Measurements from ENCODE around the gene CFDP1.
"Not testable (repeated sequence)": the region's sequence is repeated elsewhere in the genome, so short reads cannot be mapped to it uniquely, and the experiment has no call there.

The CFDP1 gene

GRCh38 chr16:75458029-75458428 lies 24.7 kb upstream of the CFDP1 start:
- no peak for DNase-seq

- DNase-seq: no peak
Observed at GRCh38 chr16:75457485-75458021, 24.2 kb upstream of the CFDP1 start.

DNA sequence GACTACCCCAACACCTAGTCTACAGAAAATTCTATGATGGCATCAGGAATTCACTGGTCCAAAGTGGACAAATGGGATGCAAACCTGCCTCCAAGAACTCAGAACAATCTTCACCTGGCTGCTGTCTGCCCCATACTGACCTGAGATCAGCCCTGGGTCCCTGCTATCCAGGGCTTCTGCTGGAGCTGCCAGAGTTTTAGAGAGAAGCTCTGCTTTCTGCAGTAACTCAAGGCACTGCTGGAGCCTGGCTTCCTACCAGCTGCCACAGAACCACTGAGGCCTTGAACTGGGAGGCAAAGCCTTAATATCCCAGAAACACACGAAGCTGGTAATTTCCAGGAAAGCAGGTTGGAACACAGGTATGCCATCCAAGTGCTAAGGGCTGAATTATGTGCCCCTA lies 23.7 kb upstream of the CFDP1 start:
- no peak for DNase-seq

DNA sequence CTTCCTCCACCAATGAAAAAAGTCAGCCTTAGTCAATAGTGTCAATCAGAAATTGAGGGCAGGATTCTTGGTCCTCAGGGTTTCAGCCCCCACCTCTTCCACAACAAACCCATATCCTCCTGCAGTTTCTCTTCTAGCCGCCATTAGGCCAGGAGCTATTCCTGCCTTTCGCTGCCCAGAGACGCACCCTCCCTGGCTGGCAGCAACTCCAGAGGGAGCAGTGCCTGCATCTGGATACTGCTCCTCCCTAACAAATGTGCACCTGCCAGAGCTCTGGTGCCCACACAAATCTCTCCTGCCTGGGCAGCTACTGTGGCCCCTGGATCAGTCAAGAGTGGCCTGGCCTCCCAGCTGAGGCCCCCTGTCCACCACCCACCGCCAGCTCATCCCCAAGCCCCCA lies 23.2 kb upstream of the CFDP1 start:
- DNase-seq: not testable (repeated sequence)

GRCh38 chr16:75455677-75456076 lies 22.4 kb upstream of the CFDP1 start:
- no peak for DNase-seq

GRCh38 chr16:75452464-75453190 lies 19.3 kb upstream of the CFDP1 start:
- no peak for DNase-seq

DNA sequence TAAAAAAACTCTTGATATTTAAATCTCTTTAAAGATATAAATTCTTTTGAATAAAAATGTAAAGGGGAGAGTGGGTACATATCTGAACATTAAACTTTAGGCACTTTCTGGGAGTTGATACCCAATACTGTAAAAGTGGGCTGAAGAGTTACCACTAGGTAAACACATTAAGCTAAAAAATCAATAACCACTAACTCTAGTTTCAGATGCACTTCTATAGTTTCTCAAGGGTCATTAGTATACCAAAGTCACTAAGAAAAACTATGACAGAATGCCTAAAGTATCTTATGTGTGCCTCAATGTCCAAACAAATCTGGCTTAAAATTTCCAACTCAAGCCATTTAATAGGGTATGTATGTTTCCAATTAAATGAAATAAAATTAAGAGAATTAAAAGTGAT lies 13.1 kb upstream of the CFDP1 start:
- DNase-seq: no peak

DNA sequence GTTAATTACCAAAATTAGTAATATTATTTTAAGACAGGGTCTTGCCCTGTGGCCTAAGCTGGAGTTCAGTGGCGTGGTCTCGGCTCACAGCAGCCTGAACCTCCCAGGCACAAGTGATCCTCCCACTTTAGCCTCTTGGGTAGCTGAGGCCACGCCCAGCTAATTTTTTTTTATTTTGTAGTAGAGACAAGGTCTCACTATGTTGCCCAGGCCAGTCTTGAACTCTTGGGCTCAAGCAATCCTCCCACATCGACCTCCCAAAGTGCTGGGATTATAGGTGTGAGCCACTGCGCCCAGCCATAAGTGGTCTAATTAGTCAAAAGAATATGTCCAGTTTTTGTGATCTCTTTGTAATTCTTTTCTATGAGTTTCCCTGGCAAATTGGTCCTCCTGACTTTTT lies 12.0 kb upstream of the CFDP1 start:
- no peak for DNase-seq

DNA sequence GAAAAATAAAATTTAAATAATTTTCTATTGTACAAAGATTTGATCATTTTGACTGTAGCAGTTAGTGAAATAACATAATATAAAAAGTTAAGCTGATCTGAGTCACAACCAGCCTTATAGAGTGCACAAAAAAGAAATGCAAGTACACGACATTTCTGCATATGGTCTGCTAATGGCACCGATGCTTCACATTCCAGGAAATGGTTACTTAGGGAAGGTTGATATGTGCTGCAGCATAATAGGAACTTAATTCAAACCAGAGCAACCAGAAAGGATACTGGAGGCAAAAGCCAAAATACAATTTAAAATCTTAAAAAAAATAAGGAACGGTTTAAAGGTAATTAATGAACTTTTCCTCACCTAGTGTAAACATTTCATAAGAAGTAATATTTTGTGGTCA lies 10.0 kb upstream of the CFDP1 start:
- DNase-seq: no peak

DNA sequence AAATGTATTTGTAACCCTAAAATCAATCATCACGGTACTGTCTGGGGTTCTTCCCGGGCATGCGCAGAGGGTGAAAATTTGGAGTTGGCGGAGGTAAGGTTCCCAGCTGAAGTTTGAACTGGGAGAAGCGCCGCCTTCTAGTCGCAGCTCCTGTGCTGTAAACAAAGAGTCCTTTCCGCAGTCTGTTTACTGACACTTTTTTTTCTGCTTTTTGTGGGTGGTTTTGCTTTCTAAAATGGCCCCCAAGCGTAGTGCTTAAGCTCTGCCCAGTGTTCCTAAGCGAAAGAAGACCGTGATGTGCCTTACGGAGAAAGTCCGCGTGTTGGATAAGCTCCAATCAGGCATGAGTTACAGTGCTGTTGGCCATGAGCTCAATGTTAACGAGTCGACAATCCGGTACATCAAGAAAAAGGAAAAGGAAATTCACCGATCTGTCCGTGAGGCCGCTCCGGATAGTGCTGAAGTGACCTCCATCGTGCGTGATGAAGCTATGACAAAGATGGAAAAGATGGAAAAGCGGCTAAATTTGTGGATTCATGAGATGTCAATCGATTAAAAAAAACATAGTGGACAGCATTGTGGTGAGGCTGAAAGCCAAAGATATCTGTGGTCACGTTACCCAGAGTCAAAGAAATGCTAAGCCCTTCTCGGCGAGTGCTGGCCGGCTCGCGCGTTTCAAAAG lies 570 bp upstream of the CFDP1 start:
- peak; percentile 87 for DNase-seq

DNA sequence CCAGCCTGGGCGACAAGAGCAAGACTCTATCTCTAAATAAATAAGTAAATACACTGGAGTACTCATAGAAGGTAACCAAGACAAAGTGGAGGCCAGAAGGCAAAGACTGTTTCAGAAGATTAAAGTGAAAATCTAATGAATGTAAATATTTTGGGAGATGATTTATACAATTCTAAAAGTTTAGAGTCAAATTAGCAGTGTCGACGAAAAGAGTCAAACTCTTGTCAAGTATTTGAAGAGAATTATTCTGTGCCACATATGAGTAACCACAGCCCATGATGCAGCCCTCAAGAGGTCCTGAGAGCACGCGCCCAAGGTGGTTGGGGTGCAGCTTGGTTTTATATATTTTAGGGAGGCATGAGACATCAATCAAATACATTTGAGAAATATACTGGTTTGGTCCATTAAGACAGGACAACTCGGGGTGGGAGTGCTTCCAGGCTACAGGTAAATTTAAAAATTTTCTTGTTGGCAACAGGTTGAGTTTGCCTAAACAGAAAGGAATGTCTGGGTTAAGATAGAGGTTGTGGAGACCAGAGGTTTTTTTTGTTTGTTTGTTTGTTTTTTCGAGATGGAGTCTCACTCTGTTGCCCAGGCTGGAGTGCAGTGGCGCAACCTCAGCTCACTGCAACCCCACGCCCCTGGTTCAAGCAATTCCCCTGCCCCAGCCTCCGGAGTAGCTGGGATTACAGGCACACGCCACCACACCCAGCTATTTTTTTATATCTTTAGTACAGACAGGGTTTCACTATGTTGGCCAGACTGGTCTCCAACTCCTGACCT lies 3.5 kb downstream of the CFDP1 start:
- no peak for DNase-seq

- not testable (repeated sequence) for DNase-seq
Observed at GRCh38 chr16:75426524-75426923, 6.8 kb downstream of the CFDP1 start.

DNA sequence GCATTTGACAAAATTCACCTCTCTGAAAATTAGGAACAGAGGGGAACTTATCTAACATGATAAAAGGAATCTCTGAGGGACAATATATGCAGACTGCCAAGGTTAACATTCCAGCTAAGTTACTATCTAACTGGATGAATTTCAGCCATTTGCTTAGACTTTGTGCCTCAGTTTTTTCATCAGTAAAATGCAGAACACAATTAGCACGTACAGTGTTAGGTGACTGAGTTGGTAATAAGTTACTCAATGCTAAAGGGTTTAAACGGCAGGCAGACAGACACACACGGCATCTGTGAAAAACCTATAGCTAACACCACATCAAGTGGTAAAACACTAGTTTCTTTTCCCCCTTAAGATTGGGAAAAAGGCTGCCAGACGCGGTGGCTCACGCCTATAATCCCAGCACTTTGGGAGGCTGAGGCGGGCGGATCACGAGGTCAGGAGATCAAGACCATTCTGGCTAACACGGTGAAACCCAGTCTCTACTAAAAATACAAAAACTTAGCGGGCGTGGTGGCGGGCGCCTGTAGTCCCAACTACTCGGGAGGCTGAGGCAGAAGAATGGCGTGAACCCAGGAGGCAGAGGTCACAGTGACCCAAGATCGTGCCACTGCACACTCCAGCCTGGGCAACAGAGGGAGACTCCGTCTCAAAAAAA lies 9.1 kb downstream of the CFDP1 start:
- not testable (repeated sequence) for DNase-seq

DNA sequence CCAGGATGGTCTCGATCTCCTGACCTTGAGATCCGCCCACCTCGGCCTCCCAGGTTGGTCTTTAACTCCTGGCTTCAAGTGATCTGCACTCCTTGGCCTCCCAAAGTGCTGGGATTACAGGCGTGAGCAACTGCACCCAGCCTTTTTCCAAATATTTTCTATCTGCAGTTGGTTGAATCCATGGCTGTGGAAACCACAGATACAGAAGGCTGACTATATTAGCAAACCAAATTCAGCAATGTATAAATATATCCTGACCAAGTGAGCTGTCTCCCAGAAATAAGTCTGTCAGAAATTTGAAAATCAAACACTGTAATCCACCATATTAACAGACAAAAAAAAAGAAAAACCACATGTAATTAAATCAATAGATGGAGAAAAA lies 9.6 kb downstream of the CFDP1 start:
- DNase-seq: no peak

- no peak for DNase-seq
Observed at GRCh38 chr16:75421820-75422126, 11.5 kb downstream of the CFDP1 start.

DNA sequence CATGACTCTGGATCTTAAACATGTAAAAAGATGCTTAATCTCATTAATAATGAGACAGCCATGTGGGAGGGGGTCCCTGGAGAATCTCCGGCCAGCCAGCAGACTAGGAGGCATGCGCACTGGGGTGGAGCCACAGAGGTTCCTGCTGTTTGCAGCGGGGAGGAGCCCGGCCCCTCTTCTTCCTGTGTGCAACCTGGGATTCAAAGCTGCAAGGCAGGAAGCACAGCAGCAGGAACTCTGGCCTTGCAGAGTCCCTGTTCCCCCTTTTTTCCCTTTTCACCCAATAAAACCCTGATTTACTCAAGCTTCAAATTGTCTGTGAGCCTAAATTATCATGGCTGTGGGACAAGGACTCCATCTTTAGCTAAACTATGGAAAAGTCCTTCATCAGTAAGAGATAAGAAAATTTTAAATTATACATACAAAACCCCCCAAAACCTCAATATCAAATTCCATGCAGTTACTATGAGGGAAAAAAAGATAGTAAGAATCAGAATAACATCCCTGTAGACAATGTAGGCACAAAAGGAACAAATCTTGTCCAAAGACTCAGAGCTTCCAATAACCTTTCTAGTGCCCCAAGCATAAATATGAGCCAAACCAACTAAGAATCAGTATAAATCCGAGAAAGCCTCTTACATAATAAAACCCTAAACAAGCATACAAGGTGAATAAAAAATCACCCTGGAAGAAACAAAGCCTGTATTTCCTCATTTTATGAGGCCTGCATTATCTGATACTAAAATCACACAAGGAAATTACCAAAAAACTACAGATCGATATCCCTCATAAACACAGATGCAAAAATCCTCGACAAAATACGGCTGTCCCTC lies 12.1 kb downstream of the CFDP1 start:
- peak; percentile 3 for DNase-seq

DNA sequence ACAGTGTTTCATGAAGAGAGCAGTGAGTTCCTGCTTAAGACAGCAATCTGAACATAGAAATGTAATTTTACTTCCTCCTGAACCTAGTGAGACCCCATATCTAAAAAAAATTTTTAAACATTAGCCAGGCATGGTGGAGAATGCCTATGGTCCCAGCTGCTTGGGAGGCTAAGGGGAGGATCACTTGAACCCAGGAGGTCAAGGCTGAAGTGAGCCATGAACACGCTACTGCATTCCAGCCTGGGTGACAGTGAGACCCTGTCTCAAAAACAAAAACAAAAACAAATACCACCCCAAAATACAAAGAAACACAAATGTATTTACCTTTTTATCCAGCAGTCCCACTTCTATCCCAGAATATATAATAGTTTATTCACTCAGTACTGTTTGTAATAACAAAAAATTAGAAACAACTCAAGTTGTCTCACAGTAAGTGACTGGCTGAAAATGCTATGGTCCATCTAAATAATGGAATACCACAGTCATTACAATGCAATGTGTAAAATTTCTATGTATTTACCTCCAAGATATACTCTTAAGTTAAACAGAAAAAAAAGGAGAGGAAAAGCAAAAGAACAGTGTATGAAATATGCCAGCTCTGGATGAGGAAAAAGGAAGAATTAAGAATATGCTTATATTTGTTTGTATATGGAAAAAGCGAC lies 16.3 kb downstream of the CFDP1 start:
- no peak for DNase-seq

- no peak for DNase-seq
Observed at GRCh38 chr16:75415169-75415905, 18.0 kb downstream of the CFDP1 start.

- no peak for DNase-seq
Observed at GRCh38 chr16:75413951-75414350, 19.4 kb downstream of the CFDP1 start.

DNA sequence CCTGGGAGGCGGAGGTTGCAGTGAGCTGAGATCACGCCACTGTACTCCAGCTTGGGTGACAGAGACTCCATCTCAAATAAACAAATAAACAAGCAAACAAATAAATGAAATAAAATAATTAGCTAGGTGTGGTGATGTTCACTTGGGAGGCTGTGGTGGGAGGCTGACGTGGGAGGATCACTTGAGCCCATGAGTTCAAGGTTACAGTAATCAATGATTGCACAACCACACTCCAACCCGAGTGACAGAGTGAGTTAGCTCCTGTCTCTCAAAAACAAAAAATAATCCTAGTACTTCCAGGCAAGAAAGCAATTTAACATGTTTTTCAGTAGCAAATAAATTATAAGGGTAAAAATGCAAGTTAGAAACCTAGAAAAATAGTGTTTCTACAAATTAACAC lies 26.4 kb downstream of the CFDP1 start:
- no peak for DNase-seq
